ENCODE results near the gene ACSL1.
A peak's percentile ranks its signal among the peaks of the same experiment; 100 is the strongest.

Gene ACSL1

DNA sequence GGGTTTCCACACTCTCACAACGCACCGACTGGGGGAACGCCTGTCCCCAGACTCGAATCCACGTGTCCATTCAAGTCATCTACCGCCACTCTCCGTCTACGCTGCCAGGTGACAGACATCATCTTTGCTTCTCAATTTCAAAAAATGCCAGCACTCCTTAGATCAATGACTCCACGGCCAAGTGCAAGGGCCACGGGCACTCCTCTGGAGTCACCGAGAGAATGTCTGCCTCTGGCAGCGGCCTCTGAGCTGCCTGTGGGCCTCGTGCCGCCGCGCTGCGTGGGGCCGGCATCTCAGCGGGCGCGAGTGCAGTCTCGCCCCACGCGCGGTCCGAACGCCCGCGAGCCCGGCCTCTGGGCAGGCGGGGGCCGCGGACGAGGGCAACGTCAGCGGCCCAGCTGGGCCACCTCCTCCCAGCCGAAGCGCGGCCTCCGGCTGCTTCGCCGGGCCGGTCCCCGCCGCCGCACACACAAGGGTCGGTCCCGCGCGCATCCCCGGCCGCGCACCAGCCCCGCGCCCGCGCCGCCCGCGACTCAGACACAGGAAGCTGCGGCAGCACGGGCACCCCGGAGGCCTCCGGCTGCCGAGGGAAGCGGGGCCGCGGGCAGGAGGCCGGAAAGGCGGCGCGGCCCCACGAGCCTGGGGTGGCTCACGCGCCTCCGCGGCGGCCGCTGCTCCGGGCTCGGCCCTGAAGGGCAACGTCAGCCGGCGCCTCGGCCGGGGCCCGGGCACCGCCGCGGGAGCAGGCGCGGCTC is 450 bp downstream of the ACSL1 start:
- H3K4me3 ChIP-seq (ENCODE audit: low read length) = peak overlapping the region; percentile 82
- TF ChIP-seq ZNF274 (IDR thresholded peaks at IDR 0.05; ENCODE audit: low read depth, low read length) = no peak

DNA sequence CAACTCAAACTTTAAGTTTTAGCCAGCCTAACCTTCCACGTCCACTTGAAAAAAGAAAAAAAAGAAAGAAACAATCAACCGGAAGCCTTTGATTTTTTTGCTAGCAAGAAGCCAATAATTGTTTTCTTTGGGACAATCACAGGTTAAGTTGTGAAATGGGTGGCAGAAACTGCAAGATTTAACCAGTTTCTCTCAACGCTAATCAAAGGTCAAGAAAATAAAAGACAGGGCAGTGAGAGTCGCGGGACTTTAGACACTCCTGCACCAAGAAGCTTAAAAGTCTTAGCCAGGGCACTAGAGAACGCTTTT is 1.0 kb downstream of the ACSL1 start:
- peak overlapping the region; percentile 82 for H3K4me3 ChIP-seq (ENCODE audit: low read length)
- no peak for TF ChIP-seq ZNF274 (IDR thresholded peaks at IDR 0.05; ENCODE audit: low read depth, low read length)

DNA sequence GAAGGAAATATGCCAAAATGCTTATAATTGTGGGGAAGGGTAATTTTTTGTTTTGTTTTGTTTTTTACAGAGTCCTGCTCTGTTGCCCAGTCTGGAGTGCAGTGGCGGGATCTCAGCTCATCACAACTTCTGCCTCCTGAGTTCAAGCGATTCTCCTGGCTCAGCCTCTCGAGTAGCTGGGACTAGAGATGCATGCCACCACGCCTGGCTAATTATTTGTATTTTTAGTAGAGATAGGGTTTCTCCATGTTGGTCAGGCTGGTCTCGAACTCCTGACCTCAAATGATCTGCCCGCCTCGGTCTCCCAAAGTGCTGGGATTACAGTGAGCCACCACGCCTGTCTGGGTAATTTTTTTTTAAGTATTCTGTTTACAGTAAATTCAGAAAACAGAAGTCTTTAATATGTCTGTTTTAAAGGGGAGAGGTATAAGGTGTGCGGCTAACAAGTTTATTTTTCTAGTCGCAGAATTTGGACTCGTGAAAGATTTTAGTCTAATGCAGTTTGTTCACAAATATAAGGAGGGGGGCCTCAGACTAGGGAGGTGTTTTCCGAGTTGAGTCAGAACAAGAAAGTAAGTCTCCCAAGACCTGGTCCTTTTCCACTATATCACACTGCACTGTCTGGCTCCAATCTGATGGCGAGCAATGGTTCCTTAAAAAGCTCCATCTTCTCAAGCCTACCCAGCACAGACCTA is 1.5 kb downstream of the ACSL1 start:
- H3K4me3 ChIP-seq (ENCODE audit: low read length) = peak overlapping the region; percentile 82
- no peak for TF ChIP-seq ZNF274 (IDR thresholded peaks at IDR 0.05; ENCODE audit: low read depth, low read length)

DNA sequence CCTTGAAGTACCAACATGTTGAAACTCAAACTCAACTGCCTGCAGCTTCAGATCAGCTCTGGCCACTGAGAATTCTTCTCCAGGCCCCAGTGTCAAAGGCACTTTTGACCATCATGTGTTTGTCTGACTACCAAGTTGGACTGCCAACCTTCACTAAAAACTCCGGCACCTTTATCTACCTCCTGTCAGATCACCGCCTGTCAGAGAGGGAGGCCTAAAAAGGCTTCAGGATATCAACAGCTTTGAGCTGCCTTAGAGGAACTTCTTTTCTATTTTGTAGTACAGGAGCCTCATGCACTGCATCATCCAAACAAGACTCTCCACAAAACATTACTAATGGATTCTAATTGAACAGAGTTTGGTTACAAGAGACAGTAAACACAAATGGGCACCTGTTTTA is 2.8 kb downstream of the ACSL1 start:
- peak overlapping the region; percentile 38; the same call in 1 of the 2 replicates for H3K4me3 ChIP-seq (ENCODE audit: low read length)
- TF ChIP-seq ZNF274 (IDR thresholded peaks at IDR 0.05; ENCODE audit: low read depth, low read length) = no peak

DNA sequence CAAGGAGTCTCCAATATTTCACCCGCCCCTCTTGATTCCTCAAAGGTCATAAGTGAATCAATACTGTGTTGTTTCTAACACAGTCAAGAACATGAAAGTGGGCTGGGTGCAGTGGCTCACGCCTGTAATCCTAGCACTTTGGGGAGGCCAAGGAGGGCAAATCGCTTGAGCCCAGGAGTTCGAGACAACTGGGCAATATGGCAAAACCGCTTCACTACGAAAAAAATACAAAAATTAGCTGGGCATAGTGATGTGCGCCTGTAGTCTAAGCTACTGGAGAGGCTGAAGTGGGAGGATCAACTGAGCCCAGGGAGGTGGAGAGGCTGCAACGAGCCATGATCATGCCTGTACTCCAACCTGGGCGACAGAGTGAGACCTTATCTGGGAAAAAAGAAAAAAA is 3.4 kb downstream of the ACSL1 start:
- TF ChIP-seq ZNF274 (IDR thresholded peaks at IDR 0.05; ENCODE audit: low read depth, low read length) = no peak
- no peak overlapping the region for H3K4me3 ChIP-seq (ENCODE audit: low read length)

DNA sequence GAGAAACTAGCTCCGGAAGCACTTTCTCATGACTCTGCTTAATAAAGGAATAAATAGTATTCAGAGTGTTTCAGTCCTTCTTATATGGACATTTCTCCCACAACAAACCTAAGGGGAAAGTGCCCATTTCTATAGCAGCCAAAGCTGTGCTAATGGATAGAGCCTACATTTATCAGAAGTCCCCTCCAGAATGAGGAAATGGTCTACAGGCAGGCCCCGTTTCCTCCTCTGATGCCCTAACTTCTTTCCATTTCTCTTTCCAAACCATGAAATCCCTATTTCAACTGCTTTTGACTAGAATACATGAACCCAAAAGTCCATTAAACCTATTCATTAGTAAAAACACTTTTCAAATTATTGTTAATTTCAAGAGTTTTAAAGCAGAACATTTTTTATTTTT is 4.5 kb downstream of the ACSL1 start:
- no peak for TF ChIP-seq ZNF274 (IDR thresholded peaks at IDR 0.05; ENCODE audit: low read depth, low read length)
- no peak overlapping the region for H3K4me3 ChIP-seq (ENCODE audit: low read length)

DNA sequence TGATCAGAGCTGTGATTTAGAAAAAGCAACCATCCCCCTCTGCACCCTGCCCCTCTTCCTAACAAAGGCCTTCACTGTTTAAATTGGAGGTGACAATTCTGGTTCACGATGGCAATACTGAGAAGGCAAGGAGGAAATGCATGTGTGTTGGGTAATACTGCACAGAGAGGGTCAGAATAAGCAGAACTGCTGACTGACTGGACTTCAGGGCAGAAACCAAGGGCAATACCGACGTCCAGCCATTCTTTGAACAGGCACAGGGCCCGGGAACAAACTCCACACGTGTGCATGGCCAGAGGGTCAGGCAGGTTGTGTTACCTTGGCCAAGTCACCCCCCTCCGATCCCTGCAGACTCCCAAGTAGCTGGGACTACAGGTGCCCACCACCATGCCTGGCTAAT is 6.0 kb downstream of the ACSL1 start:
- H3K4me3 ChIP-seq (ENCODE audit: low read length) = no peak overlapping the region
- no peak for TF ChIP-seq ZNF274 (IDR thresholded peaks at IDR 0.05; ENCODE audit: low read depth, low read length)

DNA sequence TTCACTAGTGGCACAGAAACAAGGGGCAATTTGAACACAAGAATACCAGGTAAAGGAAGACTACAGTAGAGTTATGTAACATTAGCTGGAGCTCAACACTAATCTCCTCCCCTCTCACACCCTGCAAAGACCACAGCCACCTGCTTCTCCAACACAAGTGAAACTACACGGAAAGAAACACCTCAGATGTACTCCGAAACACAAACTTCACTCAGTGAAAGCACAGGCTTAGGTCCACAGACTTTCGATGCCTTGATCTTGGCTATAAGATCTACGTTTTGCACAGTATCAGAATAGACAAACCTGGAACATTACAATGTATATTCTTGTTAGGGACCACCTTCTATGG is 7.6 kb downstream of the ACSL1 start:
- no peak overlapping the region; the same call in 1 of the 2 replicates for H3K4me3 ChIP-seq (ENCODE audit: low read length)
- TF ChIP-seq ZNF274 (IDR thresholded peaks at IDR 0.05; ENCODE audit: low read depth, low read length) = no peak

DNA sequence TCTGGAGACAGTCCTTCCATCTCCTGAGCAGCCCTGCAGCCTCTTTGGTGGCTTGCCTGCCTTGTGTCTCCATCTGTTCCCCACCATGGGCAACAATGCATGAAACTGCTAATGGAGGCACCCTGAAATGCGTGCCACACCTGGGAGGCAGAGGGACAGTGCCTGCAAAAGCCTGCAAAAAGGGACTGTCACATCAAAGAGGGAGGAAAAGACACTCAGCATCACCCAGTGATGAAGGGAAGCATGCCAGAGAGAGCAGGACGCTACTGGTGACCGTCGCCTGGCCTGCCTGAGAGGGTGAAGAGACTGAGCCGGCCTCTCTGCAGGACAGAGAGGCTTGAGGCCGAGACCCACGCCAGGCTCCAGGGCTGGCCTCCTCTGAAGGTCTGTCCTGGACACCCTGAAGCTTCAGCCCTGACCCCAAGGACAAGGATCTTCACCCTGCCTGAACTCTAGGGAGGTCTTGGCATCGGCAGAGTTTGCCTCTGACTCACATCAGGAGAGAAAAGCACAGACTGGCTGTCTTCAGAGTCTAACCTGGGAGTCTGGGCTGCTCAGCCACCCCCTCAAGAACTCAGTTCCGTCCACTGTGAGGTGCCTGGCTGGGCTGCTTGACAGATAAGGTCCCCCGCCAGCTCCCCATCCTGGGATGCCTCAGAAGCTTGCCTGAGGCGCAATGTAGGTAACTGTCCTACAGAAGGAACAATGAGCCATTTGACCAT is 8.1 kb downstream of the ACSL1 start:
- no peak overlapping the region; the same call in 1 of the 2 replicates for H3K4me3 ChIP-seq (ENCODE audit: low read length)
- TF ChIP-seq ZNF274 (IDR thresholded peaks at IDR 0.05; ENCODE audit: low read depth, low read length) = no peak

DNA sequence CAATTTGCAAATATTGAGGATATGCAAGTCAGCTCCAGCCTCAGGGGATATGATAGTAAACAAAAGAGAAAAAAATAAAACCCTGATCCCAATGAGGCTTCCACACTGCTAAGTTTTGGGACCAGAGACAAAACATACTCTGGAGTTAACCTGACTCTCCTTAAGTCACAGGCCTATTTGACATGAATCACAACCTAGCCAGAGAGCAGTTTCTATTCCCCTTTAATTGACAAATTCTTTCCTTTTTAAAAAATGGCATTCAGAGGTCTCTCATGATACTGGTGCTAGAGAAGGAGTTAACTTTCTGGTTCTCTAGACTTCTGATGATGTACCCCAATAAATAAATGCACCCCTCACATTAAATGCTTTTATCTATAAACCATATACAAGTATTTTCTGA is 8.8 kb downstream of the ACSL1 start:
- H3K4me3 ChIP-seq (ENCODE audit: low read length) = no peak overlapping the region
- no peak for TF ChIP-seq ZNF274 (IDR thresholded peaks at IDR 0.05; ENCODE audit: low read depth, low read length)

DNA sequence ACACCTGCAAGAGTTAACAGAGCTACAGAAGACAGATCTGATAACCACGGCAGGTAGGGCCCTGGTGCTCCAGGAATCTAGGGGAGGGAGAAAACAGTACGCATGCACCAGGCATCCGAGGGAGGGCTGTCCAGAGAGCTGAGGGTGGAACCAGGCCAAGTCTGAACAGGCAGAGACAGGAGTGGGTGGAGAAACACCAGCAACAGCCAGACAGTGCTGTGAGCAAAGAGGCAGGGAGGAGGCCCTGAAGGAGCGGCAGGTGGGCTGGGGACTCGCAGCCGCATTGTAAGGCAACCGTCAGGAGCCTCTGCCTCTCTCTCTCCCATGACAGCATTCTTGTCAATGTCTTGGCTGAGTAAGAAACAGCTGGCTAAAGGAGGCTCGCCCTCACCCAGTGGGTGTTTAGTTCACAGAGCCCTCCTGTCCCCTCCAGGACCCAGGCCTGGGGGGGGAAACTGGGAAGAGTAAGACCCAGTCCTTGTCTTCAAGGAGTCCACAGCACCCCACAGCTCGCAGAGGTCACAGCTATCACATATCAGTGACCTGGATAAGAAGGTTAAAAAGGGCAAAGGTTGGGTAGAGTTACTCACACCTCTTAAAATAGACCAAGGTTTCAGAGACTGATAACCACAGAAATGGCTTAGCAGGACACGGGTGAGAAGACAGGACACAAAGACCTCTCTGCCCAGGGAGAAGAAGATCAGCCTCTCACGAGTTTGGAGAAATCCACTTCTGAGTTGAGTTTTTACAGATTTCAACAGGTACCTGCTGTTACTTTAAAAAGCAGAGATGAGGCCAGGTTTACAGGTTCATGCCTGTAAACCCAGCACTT is 10.5 kb downstream of the ACSL1 start:
- TF ChIP-seq ZNF274 (IDR thresholded peaks at IDR 0.05; ENCODE audit: low read depth, low read length) = no peak
- H3K4me3 ChIP-seq (ENCODE audit: low read length) = peak overlapping the region; percentile 65; the same call in 1 of the 2 replicates

DNA sequence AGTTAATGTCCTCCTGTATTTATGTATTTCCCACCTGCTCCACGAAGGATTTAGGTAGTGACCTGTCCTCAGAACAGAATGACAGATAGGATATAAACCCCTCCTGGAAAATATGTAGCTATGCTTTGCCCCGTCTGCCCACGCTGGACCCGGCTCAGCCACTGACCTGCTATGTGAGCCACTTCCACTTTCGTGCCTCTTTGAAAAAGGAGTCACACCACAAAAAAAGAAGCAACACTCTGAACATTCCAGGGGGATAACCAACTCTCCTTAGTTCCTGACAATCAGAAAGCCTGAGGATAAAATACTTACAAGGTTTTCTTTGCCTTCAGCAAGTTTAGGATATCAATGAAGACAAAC is 11.1 kb downstream of the ACSL1 start:
- H3K4me3 ChIP-seq (ENCODE audit: low read length) = peak overlapping the region; percentile 65; the same call in 1 of the 2 replicates

DNA sequence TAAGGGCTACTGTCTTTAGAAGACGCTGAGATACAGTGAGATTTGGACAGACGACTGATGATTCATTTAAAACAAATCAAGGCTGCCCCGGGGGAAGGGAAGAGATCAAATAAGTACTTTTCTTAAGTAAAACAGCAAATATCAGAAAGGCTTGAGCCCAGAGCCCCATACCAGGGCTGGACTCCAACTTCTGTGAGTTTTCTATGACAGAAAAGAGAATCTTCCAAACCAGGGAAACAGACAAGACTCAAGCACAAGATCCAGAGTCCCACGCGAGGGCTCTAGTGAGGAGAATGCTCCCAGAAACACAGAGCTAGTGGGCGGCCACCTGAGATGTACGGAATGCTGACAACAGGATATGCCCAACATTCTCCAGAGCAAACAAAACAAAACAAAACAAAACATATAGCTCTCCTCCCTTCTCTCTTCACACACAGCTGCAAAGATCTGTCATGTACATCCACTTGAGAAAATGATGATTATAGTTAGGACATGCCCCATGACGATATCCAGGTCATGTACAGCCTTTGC is 13.1 kb downstream of the ACSL1 start:
- no peak for TF ChIP-seq ZNF274 (IDR thresholded peaks at IDR 0.05; ENCODE audit: low read depth, low read length)
- no peak overlapping the region for H3K4me3 ChIP-seq (ENCODE audit: low read length)

More for the DNA sequence above, 11.1 kb downstream of the ACSL1 start:
- no peak for TF ChIP-seq ZNF274 (IDR thresholded peaks at IDR 0.05; ENCODE audit: low read depth, low read length)

DNA sequence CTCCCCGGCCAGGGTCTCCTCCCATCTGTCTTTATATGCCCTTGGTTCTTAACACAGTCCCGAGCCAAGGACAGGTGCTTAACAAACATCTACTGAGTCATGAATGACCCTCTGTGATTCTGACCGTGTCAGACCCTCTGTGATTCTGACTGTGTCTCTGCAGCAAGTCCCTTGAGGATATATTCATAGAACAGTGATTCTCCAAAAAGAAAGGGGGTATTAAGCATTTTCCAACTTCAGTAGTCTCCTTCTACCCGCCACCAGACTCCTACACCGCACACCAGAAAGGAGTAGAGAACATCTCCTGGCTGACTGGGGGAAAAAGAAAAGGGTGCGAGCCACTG is 13.6 kb downstream of the ACSL1 start:
- no peak overlapping the region for H3K4me3 ChIP-seq (ENCODE audit: low read length)
- no peak for TF ChIP-seq ZNF274 (IDR thresholded peaks at IDR 0.05; ENCODE audit: low read depth, low read length)
